GF-D8 (cell line): ENCODE results near the gene SLC17A2.

ENCODE experiments used
- DNase-seq: peaks from one replicate; lab custom pipeline; 2025; lab: John Stamatoyannopoulos, UW

Gene SLC17A2

DNA sequence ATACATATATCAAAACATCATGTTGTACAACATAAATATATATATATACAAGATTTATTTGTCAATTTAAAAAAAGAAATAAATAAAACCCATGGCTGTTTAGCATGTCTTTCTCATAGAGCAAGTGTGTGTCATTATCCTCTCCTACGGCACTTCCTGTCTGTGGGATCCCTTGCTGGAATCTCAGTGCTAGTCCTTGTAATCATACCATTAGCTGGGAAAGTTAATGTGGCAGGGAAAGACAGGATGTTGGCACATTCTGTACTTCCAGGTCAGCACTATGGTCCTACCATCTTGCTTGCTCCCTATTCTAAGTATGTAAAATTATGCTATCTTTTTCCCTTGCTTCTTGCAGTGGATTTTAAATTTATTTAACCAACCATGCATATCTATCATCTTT lies 47.0 kb downstream of the SLC17A2 start:
- DNase-seq, result no peak

DNA sequence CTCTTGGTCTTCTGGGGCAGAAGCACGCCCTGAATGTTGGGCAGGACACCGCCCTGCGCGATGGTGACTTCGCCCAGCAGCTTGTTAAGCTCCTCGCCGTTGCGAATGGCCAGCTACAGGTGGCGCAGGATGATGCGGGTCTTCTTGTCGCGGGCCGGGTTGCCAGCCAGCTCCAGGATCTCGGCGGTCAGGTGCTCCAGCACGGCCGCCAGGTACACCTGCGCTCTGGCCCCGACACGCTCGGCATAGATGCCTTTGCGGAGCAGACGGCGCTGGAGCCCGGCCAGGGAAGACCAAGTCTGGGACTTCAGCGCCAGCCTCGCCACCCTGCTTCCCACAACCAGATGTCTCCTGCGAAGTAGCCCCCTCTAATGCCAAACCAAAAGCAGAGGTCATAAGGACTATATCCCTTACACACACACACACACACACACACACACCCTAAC lies 48.4 kb downstream of the SLC17A2 start:
- DNase-seq, result no peak

GRCh38 chr6:25880601-25881000 lies 49.9 kb downstream of the SLC17A2 start:
- DNase-seq, result no peak

DNA sequence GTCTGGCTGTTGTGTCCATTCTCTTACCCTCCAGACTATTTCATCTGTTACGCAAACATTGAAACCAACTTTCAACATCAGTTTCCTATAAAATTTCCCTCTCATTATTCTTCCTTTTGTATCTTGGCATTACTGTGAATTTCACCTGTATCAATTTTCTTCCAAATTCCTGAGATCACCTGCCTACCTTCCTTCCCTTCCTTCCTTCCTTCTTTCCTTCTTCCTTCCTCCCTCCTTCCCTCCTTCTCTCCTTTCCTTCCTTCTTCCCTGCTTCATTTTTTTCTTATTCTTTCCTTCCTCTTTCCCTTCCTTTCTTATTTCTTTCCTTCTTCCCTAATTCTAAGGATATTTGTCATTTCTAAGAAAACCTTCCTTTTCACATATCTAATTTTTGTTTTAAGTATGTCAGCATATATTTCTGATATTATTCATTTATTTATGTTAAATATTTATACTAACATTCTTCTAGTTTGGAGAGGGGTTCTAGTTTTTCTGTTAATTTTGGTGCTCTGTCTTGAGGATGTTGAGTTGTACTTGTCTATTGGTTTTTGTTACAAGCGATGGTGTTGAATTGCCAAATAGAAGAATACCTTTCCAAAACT lies 51.7 kb downstream of the SLC17A2 start:
- DNase-seq, result no peak

GRCh38 chr6:25875926-25876602 lies 54.4 kb downstream of the SLC17A2 start:
- DNase-seq, result no peak

DNA sequence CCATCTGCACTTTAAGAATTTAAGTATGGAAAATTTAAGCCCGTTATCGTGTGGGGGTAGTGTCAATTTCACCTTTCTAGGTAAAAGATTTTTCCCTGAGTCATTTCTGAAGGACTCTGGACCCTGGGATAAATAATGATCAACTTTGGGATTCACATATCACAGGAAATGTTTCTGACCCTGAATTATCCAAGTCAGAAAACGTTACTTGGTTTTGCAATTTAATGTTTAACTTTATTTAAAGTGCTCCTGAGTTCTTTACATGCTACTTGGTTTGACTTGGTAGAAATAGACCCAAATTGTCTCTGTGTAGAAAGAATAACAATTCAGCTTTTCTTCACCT lies 55.0 kb downstream of the SLC17A2 start:
- no peak for DNase-seq

DNA sequence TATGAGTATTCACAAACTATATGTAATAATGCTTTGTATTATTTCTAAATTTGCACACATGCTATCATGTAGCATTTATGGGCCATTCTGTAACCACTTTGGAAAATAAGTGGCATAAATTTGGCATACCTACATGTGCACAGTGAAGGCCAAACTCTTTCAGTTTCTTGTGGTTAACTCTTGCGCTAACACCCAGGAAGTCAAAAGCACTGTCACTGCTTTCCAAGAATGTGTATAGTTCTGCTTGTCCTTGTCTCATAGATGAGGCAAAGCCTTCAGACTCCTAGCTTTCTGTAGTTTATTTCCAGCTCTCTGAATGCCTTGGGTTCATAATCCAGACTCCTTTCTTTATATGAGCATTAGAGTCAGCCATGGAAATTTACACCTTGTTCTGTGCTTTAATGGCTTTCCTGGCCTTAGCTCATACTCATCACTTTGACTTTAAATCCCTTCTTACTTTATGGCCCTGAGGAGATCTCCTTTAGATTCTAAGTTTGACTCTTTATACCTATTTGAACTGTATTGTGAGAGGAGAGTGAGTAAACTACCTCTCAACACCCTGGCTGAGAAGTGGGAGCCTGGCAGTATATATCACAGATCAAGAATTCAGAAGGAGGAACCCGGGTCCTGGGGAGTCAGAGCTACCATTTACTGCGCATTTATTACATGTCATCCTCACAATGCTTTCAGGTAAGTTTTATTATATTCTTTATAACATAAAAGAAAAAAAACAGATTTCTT lies 55.5 kb downstream of the SLC17A2 start:
- peak; percentile 61 for DNase-seq

DNA sequence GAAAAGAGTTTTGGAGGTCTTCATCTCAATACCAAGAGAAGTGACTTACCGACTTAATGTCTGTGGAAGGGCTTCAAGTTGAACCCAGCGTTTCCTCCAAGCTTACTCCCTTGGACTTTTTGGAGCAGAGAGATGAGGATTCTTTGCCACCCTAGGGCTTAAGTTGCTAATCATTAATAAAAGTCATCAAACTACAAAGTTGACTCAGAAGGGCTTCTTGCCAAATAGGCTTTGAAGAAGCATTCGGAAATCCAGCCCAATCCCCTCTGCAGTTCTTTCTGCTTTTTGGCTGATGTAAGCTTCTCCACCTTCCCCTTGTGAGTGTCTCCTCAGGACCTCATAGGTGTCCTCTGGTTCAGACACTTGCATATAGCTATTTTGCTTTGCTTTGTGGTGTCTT lies 56.4 kb downstream of the SLC17A2 start, which contains the start of gene SLC17A3:
TSS of gene SLC17A3 (minus strand) at position 126 of the 400 bp plus-strand sequence. CDS start 5,856 bp downstream, outside the sequence.
- DNase-seq, result no peak

DNA sequence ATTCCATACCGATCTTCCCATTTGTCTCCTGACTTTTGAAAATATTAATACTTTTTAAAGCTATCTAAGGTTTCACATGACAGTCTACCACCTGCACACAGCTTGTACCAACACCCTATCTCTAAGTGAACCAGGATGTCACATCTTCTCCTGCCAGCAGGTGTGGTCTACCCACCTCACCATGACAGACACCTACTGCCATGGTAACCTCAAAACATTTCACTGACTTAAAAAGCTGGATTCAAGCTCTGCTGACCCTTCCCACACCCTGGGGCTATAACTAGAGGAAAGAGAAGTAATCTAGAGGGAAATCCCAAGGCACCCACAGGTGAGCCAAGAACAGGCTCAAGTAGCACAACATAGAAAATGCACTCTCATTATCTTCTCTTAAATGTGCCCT lies 57.7 kb downstream of the SLC17A2 start:
- DNase-seq, result no peak

GRCh38 chr6:25869840-25870239 lies 60.7 kb downstream of the SLC17A2 start:
- DNase-seq, result no peak

- DNase-seq, result no peak
Measured at GRCh38 chr6:25868436-25869183, 61.9 kb downstream of the SLC17A2 start.

- peak; percentile 70 for DNase-seq
Measured at GRCh38 chr6:25866011-25866410, 64.5 kb downstream of the SLC17A2 start.

- no peak for DNase-seq
Measured at GRCh38 chr6:25863360-25863759, 67.1 kb downstream of the SLC17A2 start.
